GM06990 (cell line): Measurements from ENCODE around the gene EPM2A.

ENCODE experiments used
- DNase-seq: peaks from one replicate; pipeline ENCODE4 v3.0.0-alpha.2; 2011; ENCODE audit not compliant: insufficient read length; ENCODE audit errors: extremely low read depth
- H3K27me3 ChIP-seq: replicated peaks from 2 replicates; pipeline ENCODE4 v1.6.0; 2011; ENCODE audit warnings: low read length; ENCODE audit not compliant: control insufficient read depth, insufficient read depth
- H3K36me3 ChIP-seq: 2 replicates; pipeline ENCODE4 v1.5.1; 2011; ENCODE audit warnings: low read length; ENCODE audit not compliant: control insufficient read depth, insufficient read depth
- H3K4me3 ChIP-seq: replicated peaks from 2 replicates; pipeline ENCODE4 v1.5.1; 2011; ENCODE audit warnings: low read depth, mild to moderate bottlenecking, control low read depth, low read length
- CTCF ChIP-seq: IDR thresholded peaks from 2 replicates; pipeline ENCODE4 v1.5.1; 2011; ENCODE audit warnings: low read length, control low read depth, mild to moderate bottlenecking, inconsistent platforms; ENCODE audit not compliant: insufficient read depth, poor library complexity, severe bottlenecking

Gene EPM2A

GRCh38 chr6:145689529-145689928, 45.8 kb downstream of the EPM2A start:
- Histone ChIP-seq H3K4me3 (no peak overlapping the region), H3K27me3 (no peaks in the 10 kb centered on the region), H3K36me3 (no peaks in the 10 kb centered on the region)
- DNase-seq: no peak
- no peak for TF ChIP-seq CTCF

- TF ChIP-seq CTCF: no peak
- no peak for DNase-seq
- Histone ChIP-seq H3K4me3 (no peak overlapping the region), H3K36me3 (no peaks in the 10 kb centered on the region), H3K27me3 (no peaks in the 10 kb centered on the region)
These were observed 46.8 kb downstream of the EPM2A start for GRCh38 chr6:145688493-145688905.

DNA sequence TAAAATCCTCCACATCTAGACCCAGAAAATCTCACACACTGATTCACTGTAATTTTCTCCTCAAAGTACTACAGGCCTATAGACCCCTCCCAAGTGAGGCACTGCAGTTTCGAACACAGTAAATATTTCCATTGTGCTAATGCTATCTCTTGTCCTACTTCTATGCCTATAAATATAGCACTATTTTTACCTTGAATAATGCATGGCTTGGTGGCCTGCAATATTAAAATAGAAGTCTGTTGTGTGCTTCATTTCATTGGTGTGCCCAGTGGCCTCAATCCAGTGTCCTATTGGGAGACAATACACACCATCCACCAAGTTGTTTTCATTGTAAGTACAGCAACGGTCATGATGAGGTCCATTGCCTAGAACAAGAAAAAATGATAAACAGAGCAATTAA, 49.4 kb downstream of the EPM2A start:
- H3K27me3 ChIP-seq: no peaks in the 10 kb centered on the region

GRCh38 chr6:145681965-145682364, 53.4 kb downstream of the EPM2A start:
- no peak for TF ChIP-seq CTCF
- no peaks in the 10 kb centered on the region for H3K27me3 ChIP-seq
- no peaks in the 10 kb centered on the region for H3K36me3 ChIP-seq
- DNase-seq: no peak
- no peak overlapping the region for H3K4me3 ChIP-seq

More for the DNA sequence above, 49.4 kb downstream of the EPM2A start:
- DNase-seq: no peak
- TF ChIP-seq CTCF: no peak
- H3K36me3 ChIP-seq: no peaks in the 10 kb centered on the region
- no peak overlapping the region for H3K4me3 ChIP-seq

GRCh38 chr6:145673504-145673903, 61.8 kb downstream of the EPM2A start:
- no peak for TF ChIP-seq CTCF
- H3K36me3 ChIP-seq: no peaks in the 10 kb centered on the region
- DNase-seq: no peak
- H3K27me3 ChIP-seq: no peaks in the 10 kb centered on the region
- no peak overlapping the region for H3K4me3 ChIP-seq

GRCh38 chr6:145670311-145670710, 65.0 kb downstream of the EPM2A start:
- DNase-seq: no peak
- no peaks in the 10 kb centered on the region for H3K27me3 ChIP-seq
- no peak for TF ChIP-seq CTCF

More at GRCh38 chr6:145670311-145670710, 65.0 kb downstream of the EPM2A start:
- H3K4me3 ChIP-seq: no peak overlapping the region
- H3K36me3 ChIP-seq: no peaks in the 10 kb centered on the region
